Kidney epithelial cell (primary cell): ENCODE results near the gene HDAC1. TPM values are rescaled to one million over a fixed set of nuclear protein-coding genes. Genes with fewer than 3 reads are reported as not detected.

Source experiments
- DNase-seq: peaks from one replicate; pipeline ENCODE4 v3.0.0-alpha.2; 2010; ENCODE audit warnings: low read depth
- H3K27me3 ChIP-seq: 2 replicates; pipeline ENCODE4 v1.6.0; 2011; ENCODE audit warnings: low read length; ENCODE audit not compliant: control insufficient read depth, insufficient read depth
- H3K36me3 ChIP-seq: 2 replicates; pipeline ENCODE4 v1.5.1; 2011; ENCODE audit warnings: low read length; ENCODE audit not compliant: control insufficient read depth, insufficient read depth
- H3K4me3 ChIP-seq: 2 replicates; pipeline ENCODE4 v1.5.1; 2011; ENCODE audit warnings: low read depth, mild to moderate bottlenecking, control low read depth, low read length
- total RNA-seq: library from RNA; depleted of rRNA; stranded (reverse); fragments of >200 nt; gene quantifications from 2 replicates; pipeline ENCODE4 v1.2.3, GENCODE V29; 2015
- TF ChIP-seq, protein P1 (sequence below): IDR thresholded peaks from 2 replicates; pipeline ENCODE4 v1.5.1; 2011; ENCODE audit warnings: mild to moderate bottlenecking, moderate library complexity, low read length, control low read depth, inconsistent platforms; ENCODE audit not compliant: insufficient read depth, poor library complexity, severe bottlenecking

The HDAC1 gene
- total RNA-seq, 1 donor from 2014 or later = 85.7 TPM

DNA sequence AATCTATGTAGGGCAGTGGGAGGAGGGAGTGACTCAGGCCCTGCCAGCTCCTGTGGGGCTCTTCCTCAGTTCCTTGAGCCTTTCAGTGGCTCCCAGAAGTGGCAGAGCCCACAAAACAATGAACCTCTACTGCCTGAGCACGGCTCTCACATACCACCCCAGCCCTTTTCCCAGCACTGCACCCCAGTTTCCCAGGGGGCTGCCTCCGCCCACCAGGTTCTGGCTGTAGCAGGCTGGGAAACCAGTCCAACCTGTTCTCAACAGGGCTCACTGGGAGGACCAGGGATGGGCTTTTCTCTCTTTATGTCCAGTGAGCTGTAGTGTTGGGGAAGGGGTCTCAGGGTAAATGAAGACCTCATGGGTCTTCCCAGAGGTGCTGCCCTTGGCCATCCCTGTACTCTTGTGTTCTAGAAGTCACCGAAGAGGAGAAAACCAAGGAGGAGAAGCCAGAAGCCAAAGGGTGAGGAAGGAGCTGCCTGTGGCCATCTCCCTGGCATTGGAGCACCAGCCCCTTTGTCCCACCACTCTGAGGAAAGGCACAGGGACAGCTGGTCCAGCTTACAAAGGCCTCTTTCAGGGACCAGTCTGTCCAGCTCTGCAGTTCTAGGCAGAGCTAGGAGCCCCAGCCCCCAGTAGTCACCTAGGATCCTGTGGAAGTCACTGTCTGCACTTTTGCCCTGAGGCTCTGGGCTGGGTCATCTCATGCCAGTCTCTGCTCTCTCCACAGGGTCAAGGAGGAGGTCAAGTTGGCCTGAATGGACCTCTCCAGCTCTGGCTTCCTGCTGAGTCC lies 40.6 kb downstream of the HDAC1 start:
- no peak for DNase-seq
- Histone ChIP-seq H3K36me3 (peaks cover 2% of the 10 kb centered on the region), H3K27me3 (no peaks in the 10 kb centered on the region), H3K4me3 (no peak overlapping the region)
- TF ChIP-seq, protein P1, sequence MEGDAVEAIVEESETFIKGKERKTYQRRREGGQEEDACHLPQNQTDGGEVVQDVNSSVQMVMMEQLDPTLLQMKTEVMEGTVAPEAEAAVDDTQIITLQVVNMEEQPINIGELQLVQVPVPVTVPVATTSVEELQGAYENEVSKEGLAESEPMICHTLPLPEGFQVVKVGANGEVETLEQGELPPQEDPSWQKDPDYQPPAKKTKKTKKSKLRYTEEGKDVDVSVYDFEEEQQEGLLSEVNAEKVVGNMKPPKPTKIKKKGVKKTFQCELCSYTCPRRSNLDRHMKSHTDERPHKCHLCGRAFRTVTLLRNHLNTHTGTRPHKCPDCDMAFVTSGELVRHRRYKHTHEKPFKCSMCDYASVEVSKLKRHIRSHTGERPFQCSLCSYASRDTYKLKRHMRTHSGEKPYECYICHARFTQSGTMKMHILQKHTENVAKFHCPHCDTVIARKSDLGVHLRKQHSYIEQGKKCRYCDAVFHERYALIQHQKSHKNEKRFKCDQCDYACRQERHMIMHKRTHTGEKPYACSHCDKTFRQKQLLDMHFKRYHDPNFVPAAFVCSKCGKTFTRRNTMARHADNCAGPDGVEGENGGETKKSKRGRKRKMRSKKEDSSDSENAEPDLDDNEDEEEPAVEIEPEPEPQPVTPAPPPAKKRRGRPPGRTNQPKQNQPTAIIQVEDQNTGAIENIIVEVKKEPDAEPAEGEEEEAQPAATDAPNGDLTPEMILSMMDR = no peak

DNA sequence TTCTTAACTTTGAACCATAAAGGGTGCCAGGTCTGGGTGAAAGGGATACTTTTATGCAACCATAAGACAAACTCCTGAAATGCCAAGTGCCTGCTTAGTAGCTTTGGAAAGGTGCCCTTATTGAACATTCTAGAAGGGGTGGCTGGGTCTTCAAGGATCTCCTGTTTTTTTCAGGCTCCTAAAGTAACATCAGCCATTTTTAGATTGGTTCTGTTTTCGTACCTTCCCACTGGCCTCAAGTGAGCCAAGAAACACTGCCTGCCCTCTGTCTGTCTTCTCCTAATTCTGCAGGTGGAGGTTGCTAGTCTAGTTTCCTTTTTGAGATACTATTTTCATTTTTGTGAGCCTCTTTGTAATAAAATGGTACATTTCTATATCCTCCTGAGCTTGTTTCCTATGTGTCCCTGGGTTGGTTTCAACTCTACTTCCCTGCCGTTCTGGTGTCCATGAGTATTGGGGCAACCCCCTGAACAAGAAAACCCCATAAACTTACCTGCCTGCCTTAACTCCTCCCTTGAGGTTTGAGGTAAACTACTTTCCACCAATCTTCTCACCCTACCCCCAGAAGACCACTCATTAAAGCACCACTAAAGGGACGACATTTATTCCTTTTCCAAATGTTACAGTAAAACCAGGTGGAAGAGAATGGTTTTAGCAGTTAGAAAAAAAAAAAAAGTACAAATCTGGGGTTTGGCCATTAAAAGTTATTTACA lies 41.5 kb downstream of the HDAC1 start:
- H3K36me3 ChIP-seq = peaks cover 2% of the 10 kb centered on the region

DNA sequence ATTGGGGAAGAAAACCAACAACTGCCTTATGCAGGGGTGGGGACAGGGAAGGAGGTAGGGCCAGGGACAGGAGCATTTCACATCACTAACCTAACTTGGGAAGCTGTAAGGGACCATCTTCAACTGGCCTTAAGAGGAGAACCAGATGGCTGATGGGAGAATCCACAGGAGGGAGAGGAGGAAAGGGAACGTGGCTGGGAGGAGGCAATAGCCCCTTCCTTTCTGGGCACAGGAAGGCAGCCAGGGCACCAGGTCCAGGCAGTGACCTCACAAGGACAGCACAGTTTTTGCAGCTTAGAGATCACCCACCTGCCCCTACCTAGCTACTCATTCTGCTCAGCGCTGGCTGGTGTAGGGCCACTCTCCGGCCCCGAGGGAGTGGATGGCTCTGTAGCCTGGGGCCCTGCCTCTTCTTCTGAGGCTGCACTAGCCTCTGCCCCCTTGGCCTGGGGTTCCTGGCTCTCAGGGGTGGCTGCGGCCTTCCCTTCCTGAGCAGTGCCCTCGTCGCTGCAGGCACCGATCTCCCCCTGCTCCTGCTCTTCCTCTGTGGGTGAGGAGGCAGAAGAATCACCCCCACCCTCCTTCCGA lies 42.5 kb downstream of the HDAC1 start:
- H3K4me3 ChIP-seq = peak overlapping the region; percentile 85

More for the DNA sequence above, 41.5 kb downstream of the HDAC1 start:
- no peak for DNase-seq
- H3K27me3 ChIP-seq = no peaks in the 10 kb centered on the region
- H3K4me3 ChIP-seq = no peak overlapping the region
- TF ChIP-seq, protein P1 = no peak

DNA sequence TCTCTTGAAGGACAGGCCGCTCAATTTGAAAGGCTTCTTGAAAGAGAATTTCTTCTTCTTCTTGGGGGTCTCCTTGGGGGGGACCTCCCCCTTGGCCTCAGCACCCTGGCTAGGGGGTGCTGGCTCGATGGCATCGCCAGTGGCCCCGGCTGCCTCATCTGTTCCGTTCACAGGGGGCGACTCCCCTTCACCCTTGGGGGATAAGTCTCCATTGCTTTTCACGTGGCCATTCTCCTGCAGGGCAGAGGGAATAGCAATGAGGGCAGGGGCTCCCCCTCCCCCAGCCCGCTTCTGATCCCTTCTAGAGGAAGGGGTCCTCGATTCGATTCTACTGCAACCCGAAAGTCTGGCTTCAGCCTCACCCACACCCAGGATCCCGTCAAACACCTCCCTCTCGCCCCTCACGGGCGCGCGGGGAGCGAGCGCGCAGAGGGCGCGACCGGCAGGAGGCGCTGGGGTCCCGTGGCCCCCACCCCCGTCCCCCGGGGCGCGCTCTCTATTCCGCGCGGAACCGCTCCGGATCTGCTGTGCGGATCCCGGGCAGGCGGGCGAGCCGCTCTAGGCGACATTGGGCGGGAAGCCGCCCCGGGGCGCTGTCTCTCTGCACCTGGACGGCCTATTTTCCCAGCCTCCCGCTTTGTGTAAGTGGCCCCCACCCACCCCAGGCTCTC lies 43.1 kb downstream of the HDAC1 start:
- DNase-seq = no peak
- H3K4me3 ChIP-seq = peak overlapping the region; percentile 85

More for the DNA sequence above, 42.5 kb downstream of the HDAC1 start:
- no peak for DNase-seq
- TF ChIP-seq, protein P1 = no peak
- Histone ChIP-seq H3K27me3 (no peaks in the 10 kb centered on the region), H3K36me3 (peaks cover 2% of the 10 kb centered on the region)

DNA sequence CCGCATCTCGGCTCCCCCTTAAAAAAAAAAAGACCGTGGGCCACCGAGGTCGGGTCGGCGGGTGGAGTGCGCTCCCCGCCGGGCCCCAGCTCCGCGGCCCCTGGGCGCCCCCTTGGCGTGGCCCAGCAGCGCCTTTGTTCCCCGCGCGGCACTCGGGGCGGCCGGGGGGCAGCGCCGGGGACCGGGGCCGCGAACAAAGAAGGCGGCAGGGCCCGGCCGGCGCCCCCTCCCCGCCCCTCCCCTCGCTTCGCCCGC lies 43.6 kb downstream of the HDAC1 start:
- TF ChIP-seq, protein P1 = no peak
- DNase-seq = no peak
- Histone ChIP-seq H3K27me3 (no peaks in the 10 kb centered on the region), H3K36me3 (peaks cover 2% of the 10 kb centered on the region), H3K4me3 (peak overlapping the region; percentile 85)

More for the DNA sequence above, 43.1 kb downstream of the HDAC1 start:
- Histone ChIP-seq H3K27me3 (no peaks in the 10 kb centered on the region), H3K36me3 (peaks cover 2% of the 10 kb centered on the region)
- TF ChIP-seq, protein P1 = peak; percentile 50
